ENCODE measurements around the gene ARFIP1.
"Not testable (repeated sequence)": the region's sequence is repeated elsewhere in the genome, so short reads cannot be mapped to it uniquely, and the experiment has no call there.

Gene ARFIP1

DNA sequence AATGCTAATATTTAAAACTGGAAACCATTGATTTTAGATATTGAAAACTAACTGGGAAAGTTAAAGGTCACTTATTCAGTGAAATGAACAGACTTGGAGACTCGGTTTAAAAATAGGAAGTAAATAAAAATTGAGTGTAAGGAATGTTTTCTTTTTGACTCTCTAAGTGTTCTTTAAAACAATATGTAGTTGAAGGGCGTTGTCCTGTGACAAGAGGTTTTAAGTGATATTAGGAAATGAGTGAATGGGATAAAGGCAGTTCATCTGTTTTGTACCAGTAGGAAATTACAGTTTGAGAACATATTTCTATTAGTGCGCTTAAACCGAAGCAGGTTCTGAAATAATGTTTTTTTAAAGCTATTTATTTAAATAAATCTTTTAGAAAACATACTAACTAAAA lies 77.2 kb downstream of the ARFIP1 start:
- Histone ChIP-seq H3K36me3 (ENCODE audit: insufficient read depth) (no peaks in the 10 kb centered on the region), H3K9ac (no peak overlapping the region), H3K27ac (no peak overlapping the region), H3K79me2 (ENCODE audit: insufficient read depth, low read depth) (no peaks in the 10 kb centered on the region), H2AFZ (ENCODE audit: low read depth) (no peak overlapping the region), H3K27me3 (ENCODE audit: insufficient read depth, low read depth) (no peaks in the 10 kb centered on the region), H3K4me1 (ENCODE audit: low read depth, poor library complexity, severe bottlenecking) (no peaks in the 10 kb centered on the region), H4K20me1 (ENCODE audit: insufficient read depth) (no peaks in the 10 kb centered on the region), H3K4me3 (IDR thresholded peaks at IDR 0.05; ENCODE audit: insufficient read depth, low read depth, low read length) (no peak overlapping the region), H3K4me2 (no peak overlapping the region)
- TF ChIP-seq, protein P1, sequence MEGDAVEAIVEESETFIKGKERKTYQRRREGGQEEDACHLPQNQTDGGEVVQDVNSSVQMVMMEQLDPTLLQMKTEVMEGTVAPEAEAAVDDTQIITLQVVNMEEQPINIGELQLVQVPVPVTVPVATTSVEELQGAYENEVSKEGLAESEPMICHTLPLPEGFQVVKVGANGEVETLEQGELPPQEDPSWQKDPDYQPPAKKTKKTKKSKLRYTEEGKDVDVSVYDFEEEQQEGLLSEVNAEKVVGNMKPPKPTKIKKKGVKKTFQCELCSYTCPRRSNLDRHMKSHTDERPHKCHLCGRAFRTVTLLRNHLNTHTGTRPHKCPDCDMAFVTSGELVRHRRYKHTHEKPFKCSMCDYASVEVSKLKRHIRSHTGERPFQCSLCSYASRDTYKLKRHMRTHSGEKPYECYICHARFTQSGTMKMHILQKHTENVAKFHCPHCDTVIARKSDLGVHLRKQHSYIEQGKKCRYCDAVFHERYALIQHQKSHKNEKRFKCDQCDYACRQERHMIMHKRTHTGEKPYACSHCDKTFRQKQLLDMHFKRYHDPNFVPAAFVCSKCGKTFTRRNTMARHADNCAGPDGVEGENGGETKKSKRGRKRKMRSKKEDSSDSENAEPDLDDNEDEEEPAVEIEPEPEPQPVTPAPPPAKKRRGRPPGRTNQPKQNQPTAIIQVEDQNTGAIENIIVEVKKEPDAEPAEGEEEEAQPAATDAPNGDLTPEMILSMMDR (conservative IDR thresholded peaks at IDR 0.05; ENCODE audit: low read depth, low read length), result no peak

DNA sequence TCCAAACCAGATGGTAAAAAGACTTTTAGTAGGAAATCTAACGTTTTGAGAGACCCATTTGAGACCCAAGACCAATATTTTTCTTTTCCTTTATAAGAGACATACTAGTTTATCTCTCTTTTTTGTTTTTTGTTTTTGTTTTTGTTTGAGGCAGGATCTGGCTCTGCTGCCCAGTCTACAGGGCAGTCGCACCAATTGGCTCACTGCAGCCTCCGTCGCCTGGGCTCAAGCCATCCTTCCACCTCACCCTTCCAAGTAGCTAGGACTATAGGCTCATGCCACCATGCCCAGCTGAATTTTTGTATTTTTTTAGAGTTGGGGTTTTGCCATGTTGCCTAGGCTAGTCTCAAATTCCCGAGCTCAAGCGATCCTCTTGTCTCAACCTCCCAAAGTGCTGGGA lies 79.2 kb downstream of the ARFIP1 start:
- Histone ChIP-seq H3K79me2 (ENCODE audit: insufficient read depth, low read depth) (no peaks in the 10 kb centered on the region), H2AFZ (ENCODE audit: low read depth) (no peak overlapping the region), H3K4me1 (ENCODE audit: low read depth, poor library complexity, severe bottlenecking) (no peaks in the 10 kb centered on the region), H3K36me3 (ENCODE audit: insufficient read depth) (no peaks in the 10 kb centered on the region), H3K27me3 (ENCODE audit: insufficient read depth, low read depth) (no peaks in the 10 kb centered on the region), H3K27ac (no peak overlapping the region), H3K4me2 (no peak overlapping the region), H3K4me3 (IDR thresholded peaks at IDR 0.05; ENCODE audit: insufficient read depth, low read depth, low read length) (no peak overlapping the region), H4K20me1 (ENCODE audit: insufficient read depth) (no peaks in the 10 kb centered on the region), H3K9ac (no peak overlapping the region)
- TF ChIP-seq, protein P1 (conservative IDR thresholded peaks at IDR 0.05; ENCODE audit: low read depth, low read length), result no peak

DNA sequence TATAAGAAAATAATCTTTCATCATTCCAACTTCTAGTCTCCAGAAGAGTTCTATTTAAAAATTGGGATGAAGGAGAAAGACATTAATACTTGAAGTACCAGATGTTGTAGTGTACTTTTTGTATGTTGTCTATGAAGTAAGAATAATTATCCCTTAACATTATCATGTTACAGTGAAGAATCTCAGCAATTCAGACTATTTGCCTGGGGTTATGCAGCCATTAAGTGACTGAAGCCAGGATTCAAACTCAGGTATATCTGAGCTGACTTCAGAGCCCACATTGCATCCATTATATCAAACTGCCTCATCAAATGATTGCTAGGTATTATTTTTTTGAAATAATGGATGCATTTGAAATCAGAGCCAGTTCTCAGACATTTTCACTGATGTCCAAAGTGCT lies 80.3 kb downstream of the ARFIP1 start:
- Histone ChIP-seq H3K36me3 (ENCODE audit: insufficient read depth) (no peaks in the 10 kb centered on the region), H3K79me2 (ENCODE audit: insufficient read depth, low read depth) (no peaks in the 10 kb centered on the region), H4K20me1 (ENCODE audit: insufficient read depth) (no peaks in the 10 kb centered on the region), H2AFZ (ENCODE audit: low read depth) (no peak overlapping the region), H3K4me3 (IDR thresholded peaks at IDR 0.05; ENCODE audit: insufficient read depth, low read depth, low read length) (no peak overlapping the region), H3K27me3 (ENCODE audit: insufficient read depth, low read depth) (no peaks in the 10 kb centered on the region), H3K27ac (no peak overlapping the region), H3K4me1 (ENCODE audit: low read depth, poor library complexity, severe bottlenecking) (no peaks in the 10 kb centered on the region), H3K4me2 (no peak overlapping the region), H3K9ac (no peak overlapping the region)
- TF ChIP-seq, protein P1 (conservative IDR thresholded peaks at IDR 0.05; ENCODE audit: low read depth, low read length), result no peak

DNA sequence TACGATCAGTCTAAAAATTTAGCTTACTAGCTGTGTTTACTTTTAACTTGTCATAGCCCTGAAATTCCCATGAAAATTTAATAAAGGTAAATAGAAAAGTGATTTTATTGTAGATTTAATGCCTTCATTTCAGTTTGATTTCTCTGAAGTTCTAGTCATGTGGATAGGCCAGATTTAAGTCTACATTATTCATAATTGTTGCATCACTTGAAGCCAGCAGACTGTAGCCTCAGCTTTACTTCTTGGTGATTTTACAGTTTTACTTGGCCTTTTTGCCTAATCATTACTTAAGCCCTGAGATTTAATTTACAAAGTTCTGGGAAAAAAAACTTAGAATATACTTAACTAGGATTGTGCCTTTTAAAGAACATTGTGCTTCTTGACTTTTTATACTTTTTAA lies 82.9 kb downstream of the ARFIP1 start:
- Histone ChIP-seq H3K4me3 (IDR thresholded peaks at IDR 0.05; ENCODE audit: insufficient read depth, low read depth, low read length) (no peak overlapping the region), H3K4me1 (ENCODE audit: low read depth, poor library complexity, severe bottlenecking) (no peaks in the 10 kb centered on the region), H3K27ac (no peak overlapping the region), H3K4me2 (no peak overlapping the region), H3K36me3 (ENCODE audit: insufficient read depth) (no peaks in the 10 kb centered on the region), H2AFZ (ENCODE audit: low read depth) (no peak overlapping the region), H3K9ac (no peak overlapping the region), H3K27me3 (ENCODE audit: insufficient read depth, low read depth) (no peaks in the 10 kb centered on the region), H4K20me1 (ENCODE audit: insufficient read depth) (no peaks in the 10 kb centered on the region), H3K79me2 (ENCODE audit: insufficient read depth, low read depth) (no peaks in the 10 kb centered on the region)
- TF ChIP-seq, protein P1 (conservative IDR thresholded peaks at IDR 0.05; ENCODE audit: low read depth, low read length), result no peak

DNA sequence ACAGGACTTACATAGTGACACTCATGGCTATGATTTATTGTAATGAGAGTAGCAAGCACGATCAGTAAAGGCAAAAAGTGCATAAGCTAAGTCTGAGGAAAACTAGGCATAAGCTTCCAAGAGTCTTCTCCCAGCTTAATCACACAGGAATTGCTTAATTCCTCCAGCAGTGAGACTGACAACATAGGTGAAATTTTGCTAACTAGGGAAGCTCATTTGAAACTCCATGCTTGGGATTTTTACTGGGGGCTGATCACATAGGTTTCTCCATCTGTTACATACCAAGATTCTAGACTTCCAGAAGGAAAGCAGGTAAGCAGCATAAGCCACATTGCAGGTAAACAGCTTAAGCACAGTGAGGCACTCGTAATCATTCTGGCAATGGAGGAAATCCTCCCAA lies 84.6 kb downstream of the ARFIP1 start:
- Histone ChIP-seq H4K20me1 (ENCODE audit: insufficient read depth) (no peaks in the 10 kb centered on the region), H3K27me3 (ENCODE audit: insufficient read depth, low read depth) (no peaks in the 10 kb centered on the region), H3K9ac (no peak overlapping the region), H3K79me2 (ENCODE audit: insufficient read depth, low read depth) (no peaks in the 10 kb centered on the region), H3K27ac (no peak overlapping the region), H3K4me3 (IDR thresholded peaks at IDR 0.05; ENCODE audit: insufficient read depth, low read depth, low read length) (no peak overlapping the region), H3K4me1 (ENCODE audit: low read depth, poor library complexity, severe bottlenecking) (no peaks in the 10 kb centered on the region), H2AFZ (ENCODE audit: low read depth) (no peak overlapping the region), H3K4me2 (no peak overlapping the region), H3K36me3 (ENCODE audit: insufficient read depth) (no peaks in the 10 kb centered on the region)
- TF ChIP-seq, protein P1 (conservative IDR thresholded peaks at IDR 0.05; ENCODE audit: low read depth, low read length), result no peak

DNA sequence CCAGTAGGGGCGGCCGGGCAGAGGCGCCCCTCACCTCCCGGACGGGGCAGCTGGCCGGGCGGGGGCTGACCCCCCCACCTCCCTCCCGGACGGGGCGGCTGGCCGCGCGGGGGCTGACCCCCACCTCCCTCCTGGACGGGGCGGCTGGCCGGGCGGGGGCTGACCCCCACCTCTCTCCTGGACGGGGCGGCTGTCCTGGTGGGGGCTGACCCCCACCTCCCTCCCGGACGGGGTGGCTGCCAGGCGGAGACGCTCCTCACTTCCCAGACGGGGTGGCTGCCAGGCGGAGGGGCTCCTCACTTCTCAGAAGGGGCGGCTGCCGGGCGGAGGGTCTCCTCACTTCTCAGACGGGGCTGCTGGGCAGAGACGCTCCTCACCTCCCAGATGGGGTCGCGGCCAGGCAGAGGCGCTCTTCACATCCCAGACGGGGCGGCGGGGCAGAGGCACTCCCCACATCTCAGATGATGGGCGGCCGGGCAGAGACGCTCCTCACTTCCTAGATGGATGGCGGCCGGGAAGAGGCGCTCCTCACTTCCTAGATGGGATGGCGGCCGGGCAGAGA lies 86.8 kb downstream of the ARFIP1 start:
- H3K27ac ChIP-seq; H3K4me1 ChIP-seq (ENCODE audit: low read depth, poor library complexity, severe bottlenecking); H3K79me2 ChIP-seq (ENCODE audit: insufficient read depth, low read depth); H4K20me1 ChIP-seq (ENCODE audit: insufficient read depth); H3K27me3 ChIP-seq (ENCODE audit: insufficient read depth, low read depth); H3K36me3 ChIP-seq (ENCODE audit: insufficient read depth); H3K9ac ChIP-seq; H2AFZ ChIP-seq (ENCODE audit: low read depth); H3K4me3 ChIP-seq (IDR thresholded peaks at IDR 0.05; ENCODE audit: insufficient read depth, low read depth, low read length); H3K4me2 ChIP-seq: not testable (repeated sequence)

Measured in KMS-11 (cell line).